HG03575 (cell line): ENCODE results near the gene KANK4.

ENCODE experiments used
- ATAC-seq: cut with Tn5 transposase; IDR thresholded peaks from one replicate; pipeline ENCODE4 v1.9.1; 2021; ENCODE audit not compliant: unreplicated experiment, insufficient number of reproducible peaks, low FRiP score; ENCODE audit errors: extremely low read depth

Gene KANK4

GRCh38 chr1:62318756-62319544, at the start of gene KANK4:
KANK4 (minus strand) TSS chr1:62319434; CDS start chr1:62281564, 37,870 bp downstream.
- ATAC-seq = no peak

DNA sequence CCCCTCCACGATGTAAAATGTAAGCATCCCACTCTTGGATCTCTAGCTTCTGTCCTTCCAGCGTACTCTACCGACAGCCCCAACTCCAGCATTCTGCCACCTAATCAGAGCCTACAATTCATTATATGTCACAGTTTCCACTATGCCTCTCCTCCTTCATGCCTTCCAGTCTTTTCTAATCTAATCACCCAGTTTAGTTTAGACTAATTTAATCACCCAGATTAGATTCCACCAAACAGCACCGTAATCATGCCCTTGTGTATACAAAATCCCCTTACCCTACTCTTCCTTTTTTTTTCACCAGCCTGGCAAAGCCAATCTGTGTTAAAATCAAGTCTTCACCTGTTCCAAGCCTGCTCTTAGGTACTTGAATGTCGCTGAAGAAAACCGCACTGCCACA, 49.8 kb upstream of the KANK4 start:
- no peak for ATAC-seq

DNA sequence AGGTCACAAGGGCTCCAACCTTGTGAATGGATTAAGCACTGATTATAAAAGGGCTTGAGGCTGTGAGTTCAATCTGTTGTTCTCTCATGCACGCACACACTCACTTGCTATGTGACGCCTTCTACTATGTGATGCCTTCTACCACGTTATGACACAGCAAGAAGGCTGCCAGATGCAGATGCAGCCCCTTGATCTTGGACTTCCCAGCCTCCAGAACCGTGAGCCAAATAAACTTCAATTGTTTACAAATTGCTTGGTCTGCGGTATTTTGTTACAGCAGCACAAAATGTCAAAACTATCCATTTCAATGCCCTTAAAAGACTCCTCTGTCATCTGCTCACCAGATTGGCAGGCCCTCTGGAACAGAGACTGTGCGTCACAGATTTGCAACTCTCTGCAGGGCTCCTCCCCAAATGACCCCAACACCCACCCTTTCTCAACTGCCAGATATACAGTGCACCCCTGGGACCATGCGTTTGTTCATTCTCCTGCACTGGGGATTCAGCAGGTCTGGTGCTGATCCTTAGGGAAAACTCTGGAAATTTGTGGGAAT, 47.8 kb upstream of the KANK4 start:
- ATAC-seq = no peak

DNA sequence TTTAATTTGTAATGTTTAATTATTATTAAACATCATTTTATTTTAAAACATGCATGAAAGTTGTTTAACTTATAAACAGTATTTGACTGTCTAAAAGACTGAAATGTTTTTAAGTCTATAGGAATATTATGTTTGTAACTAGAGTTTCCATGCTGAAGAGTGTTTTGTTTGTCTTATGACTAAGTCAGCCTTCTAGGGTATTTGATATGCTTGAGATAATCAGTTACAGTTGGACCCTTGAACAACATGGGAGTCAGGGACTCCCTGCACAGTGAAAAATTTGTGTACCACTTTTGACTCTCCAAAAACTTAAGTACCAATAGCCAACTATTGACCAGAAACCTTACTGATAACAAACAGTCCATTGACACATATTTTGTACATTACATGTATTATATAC, 45.5 kb upstream of the KANK4 start:
- ATAC-seq = no peak

DNA sequence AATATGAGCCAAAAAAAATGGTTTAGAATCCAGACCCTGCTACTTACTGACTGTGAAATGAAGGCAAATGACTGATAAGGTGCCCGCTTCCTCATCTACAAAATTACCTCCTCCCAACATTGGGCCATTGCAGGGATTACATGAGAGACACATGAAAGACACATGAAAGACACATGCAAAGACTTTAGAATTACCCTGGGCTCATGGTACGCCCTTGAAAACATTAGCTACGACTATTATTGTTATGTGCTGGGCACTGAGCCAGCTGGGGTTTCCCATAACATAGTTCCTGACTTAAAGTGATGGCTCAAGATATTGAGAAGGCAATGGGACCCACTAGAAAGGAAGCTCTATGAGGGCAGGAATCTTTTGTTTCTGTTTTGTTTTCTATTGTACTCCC, 43.7 kb upstream of the KANK4 start:
- no peak for ATAC-seq

DNA sequence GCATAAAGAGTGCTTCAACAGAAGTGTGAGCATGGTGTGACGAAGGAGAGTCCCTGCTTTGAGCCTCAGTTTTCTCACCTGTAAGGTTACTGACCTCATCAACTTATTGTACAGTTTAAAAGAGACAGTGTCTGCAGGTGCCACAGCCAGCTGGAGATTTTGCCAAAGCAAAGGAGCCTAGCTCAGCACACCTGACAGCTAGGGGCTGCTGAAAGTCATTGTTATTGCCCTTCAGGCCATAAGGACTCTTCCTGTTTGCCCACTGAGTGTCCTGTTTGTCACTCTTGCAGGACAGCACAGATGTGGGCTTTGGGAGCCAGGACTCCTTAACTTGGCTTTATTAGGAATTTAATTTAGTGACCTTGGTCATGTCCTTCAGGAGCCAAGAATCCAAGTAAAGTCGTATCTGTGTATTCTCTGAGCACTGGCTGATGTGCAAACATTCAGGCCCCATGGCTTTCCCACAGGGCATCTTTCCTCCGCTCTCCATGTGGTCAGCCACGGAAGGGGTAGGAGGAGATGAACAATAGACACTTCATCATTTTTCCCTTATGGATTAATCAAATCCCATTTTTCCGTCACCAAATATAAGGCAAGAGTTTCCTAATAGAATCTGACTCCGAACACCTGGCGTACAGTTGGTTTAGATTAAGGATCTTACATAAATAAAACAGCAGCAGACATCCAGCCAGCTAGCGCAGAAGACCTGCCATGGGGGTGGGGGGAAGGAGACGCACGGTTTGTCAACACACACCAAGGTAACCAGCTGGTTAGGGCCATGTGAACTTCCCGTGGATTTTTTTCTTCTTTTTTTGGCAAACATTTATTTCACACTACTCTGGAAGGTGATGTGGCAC, 43.1 kb upstream of the KANK4 start:
- ATAC-seq = no peak

- no peak for ATAC-seq
Measured at GRCh38 chr1:62361431-62361830, 42.2 kb upstream of the KANK4 start.

- ATAC-seq = no peak
Measured at GRCh38 chr1:62358665-62359373, 39.6 kb upstream of the KANK4 start.

GRCh38 chr1:62357916-62358315, 38.7 kb upstream of the KANK4 start:
- no peak for ATAC-seq

GRCh38 chr1:62356257-62356835, 37.1 kb upstream of the KANK4 start:
- ATAC-seq = no peak

GRCh38 chr1:62355095-62355494, 35.9 kb upstream of the KANK4 start:
- no peak for ATAC-seq

DNA sequence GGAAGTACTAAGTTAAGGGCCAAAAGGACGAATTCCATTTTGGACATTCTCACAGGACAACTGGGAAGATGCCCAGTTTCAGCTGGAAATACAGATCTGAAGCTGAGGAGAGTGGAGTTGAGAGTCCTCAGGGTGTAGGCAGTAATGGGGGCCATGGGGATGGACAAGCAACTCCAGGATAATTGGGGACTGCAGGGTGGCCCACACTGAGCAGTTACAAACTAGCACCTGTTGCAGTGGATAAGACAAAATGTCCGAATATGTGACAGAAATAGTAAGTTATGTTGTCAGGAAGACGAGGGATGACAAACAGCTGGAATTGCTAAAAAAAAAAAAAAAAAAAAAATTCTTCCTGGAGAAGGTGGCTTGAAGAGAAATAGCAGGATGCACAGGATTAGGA, 34.6 kb upstream of the KANK4 start:
- no peak for ATAC-seq

- no peak for ATAC-seq
Measured at GRCh38 chr1:62352387-62352786, 33.2 kb upstream of the KANK4 start.

DNA sequence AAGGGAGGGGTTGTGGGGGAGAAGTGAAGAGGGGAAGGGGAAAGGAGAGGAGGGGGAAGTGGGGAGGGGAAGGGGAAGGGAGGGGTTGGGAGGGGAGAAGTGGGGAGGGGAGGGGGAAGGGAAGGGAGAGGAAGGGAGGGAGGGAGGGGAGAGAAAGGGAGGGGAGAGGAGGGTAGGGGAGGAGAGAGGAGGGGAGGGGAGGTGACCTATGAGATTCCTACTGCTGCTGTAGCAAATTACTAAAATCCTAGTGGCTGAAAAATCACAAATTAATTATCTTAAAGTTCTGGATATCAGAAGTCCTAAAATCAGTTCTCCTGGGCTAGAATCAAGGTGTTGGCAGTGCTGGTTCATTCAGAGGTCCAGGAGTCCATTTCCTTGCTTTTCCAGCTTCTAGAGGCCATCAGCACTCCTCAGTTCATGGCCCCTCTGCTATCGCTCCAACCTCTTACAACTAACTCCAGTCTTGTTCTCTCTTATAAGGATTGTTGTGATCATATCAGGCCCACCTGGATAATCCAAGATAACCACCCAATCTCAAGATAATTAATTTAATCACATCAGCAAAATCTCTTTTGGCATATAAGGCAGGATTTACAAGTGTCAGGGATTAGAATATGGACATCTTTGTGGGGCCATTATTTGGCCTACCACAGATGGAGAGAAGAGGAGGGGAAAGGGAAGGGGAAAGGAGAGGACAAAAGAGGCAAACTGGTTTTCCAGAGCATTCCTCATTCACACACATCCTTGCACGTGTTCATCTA, 30.4 kb upstream of the KANK4 start:
- ATAC-seq = no peak

DNA sequence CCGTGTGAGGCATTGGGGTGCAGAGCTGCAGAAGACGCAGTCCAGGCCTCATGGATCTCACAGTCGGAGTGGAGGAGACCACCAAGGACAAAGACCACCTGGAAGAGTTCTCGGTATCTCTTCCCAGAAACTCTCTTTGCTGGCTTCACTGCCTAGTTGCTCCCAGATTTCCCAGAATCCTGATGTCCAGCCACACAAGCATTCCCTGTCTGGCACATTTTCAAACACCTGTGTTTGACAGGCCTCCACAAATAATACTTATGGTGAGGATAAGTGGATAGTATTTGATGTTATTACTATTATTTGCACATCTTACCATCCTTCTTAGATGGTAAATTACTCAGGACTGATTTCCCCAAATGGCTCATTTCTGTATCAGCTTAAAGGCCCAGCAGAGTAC, 27.7 kb upstream of the KANK4 start:
- no peak for ATAC-seq

DNA sequence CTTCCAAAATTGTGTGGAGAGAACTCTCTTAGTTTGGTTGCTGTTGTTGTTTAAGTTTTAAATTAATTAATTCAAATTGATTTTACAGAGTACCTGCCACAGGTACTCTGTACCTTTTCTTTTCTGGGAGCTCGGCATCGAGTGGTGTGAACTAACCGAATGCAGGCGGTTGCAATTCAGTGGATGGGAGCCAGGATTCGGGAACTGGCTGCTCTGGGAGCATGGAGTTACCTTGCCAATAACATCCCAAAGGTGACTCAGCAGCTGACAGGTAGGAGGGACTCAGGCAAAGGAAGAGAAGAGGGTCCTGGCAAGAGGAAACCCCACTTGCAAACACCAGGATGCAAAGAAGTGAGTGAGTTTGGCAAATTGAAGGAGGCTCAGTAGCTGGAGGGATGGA, 24.7 kb upstream of the KANK4 start:
- ATAC-seq = no peak

DNA sequence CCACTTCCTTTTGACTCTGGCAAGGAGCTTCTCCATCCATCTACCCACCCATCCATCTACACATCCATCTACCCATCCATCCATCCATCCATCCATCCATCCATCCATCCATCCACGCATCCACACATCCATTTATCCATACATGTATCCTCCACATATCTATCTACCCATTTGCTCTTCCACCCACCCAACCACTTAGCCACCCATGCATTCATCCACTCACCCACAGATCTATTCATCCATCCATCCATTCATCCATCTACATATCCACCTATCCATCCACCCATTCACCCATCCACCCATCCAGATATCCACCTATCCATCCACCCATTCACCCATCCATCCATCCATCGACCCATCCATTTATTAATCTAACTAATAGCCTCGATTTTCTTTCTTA, 23.0 kb upstream of the KANK4 start:
- no peak for ATAC-seq

DNA sequence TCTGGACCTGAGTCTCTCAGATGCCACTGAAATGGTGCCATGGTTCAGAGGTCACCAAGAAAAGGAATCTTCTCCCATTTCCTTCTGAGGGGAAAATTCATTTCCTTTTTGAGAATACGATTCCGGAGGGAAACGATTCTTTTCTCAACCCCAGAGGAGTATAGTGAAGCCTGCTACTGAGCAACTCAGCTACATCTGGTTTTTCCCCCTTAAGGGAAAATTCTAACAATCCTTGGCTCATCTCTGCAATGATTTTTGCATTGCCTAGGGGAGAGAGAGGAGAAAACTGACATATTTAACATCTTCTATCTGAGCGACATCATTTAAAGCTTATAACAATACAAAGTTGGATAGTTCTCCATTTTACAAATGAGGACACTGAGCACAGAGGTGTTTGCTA, 22.4 kb upstream of the KANK4 start:
- no peak for ATAC-seq
